Measurements from ENCODE around the gene FSTL4.
"Not testable (repeated sequence)": the region's sequence is repeated elsewhere in the genome, so short reads cannot be mapped to it uniquely, and the experiment has no call there.

FSTL4 gene

DNA sequence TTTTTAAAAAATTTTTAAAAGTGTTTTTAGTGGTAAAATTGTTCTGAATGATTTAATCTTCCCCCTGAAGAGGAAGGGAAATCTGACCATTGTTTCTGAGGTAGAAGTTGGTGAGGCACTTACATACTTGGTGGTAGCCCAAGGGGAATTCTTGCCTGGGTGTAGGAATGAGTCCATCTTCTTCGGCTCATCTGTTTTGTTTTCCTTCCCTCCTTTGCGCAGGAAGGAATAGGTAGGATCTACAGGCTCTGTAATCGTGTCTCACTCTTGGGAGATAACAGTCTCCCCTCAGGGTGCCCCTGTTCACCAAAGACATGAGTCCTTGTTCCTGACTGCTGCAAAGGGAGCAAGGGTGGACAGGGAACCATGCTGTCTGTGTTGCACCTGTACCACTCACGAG, 422.5 kb downstream of the FSTL4 start:
- Histone ChIP-seq H3K4me1 (ENCODE audit: insufficient read depth, poor library complexity, severe bottlenecking) (peaks cover 3% of the 10 kb centered on the region), H3K9me3 (ENCODE audit: severe bottlenecking) (no peaks in the 10 kb centered on the region), H3K27me3 (ENCODE audit: insufficient read depth, poor library complexity, severe bottlenecking) (no peaks in the 10 kb centered on the region), H3K27ac (ENCODE audit: poor library complexity, severe bottlenecking) (no peak overlapping the region), H3K4me3 (ENCODE audit: severe bottlenecking) (no peak overlapping the region), H3K36me3 (ENCODE audit: low read depth) (no peaks in the 10 kb centered on the region)
- no peak for DNase-seq (ENCODE audit: low spot score)
- TF ChIP-seq CTCF (IDR thresholded peaks at IDR 0.05; ENCODE audit: poor library complexity, severe bottlenecking): no peak
- ATAC-seq (ENCODE audit: low read depth): no peak

GRCh38 chr5:133179405-133179804, 432.9 kb downstream of the FSTL4 start:
- DNase-seq (ENCODE audit: low spot score): no peak
- no peak for ATAC-seq (ENCODE audit: low read depth)
- H3K4me3 ChIP-seq (ENCODE audit: severe bottlenecking): no peak overlapping the region
- H3K27ac ChIP-seq (ENCODE audit: poor library complexity, severe bottlenecking): no peak overlapping the region
- no peaks in the 10 kb centered on the region for H3K27me3 ChIP-seq (ENCODE audit: insufficient read depth, poor library complexity, severe bottlenecking)
- no peak for TF ChIP-seq CTCF (IDR thresholded peaks at IDR 0.05; ENCODE audit: poor library complexity, severe bottlenecking)
- no peaks in the 10 kb centered on the region for H3K4me1 ChIP-seq (ENCODE audit: insufficient read depth, poor library complexity, severe bottlenecking)
- no peaks in the 10 kb centered on the region for H3K9me3 ChIP-seq (ENCODE audit: severe bottlenecking)
- no peaks in the 10 kb centered on the region for H3K36me3 ChIP-seq (ENCODE audit: low read depth)

- not testable (repeated sequence) for H3K4me3 ChIP-seq (ENCODE audit: severe bottlenecking); H3K27me3 ChIP-seq (ENCODE audit: insufficient read depth, poor library complexity, severe bottlenecking); H3K27ac ChIP-seq (ENCODE audit: poor library complexity, severe bottlenecking); ATAC-seq (ENCODE audit: low read depth); H3K9me3 ChIP-seq (ENCODE audit: severe bottlenecking); H3K4me1 ChIP-seq (ENCODE audit: insufficient read depth, poor library complexity, severe bottlenecking); H3K36me3 ChIP-seq (ENCODE audit: low read depth); DNase-seq (ENCODE audit: low spot score)
Measured at GRCh38 chr5:133170756-133171387, 441.5 kb downstream of the FSTL4 start.

GRCh38 chr5:133164759-133165158, 447.6 kb downstream of the FSTL4 start:
- Histone ChIP-seq H3K9me3 (ENCODE audit: severe bottlenecking) (no peaks in the 10 kb centered on the region), H3K27ac (ENCODE audit: poor library complexity, severe bottlenecking) (no peak overlapping the region), H3K4me1 (ENCODE audit: insufficient read depth, poor library complexity, severe bottlenecking) (no peaks in the 10 kb centered on the region), H3K4me3 (ENCODE audit: severe bottlenecking) (no peak overlapping the region), H3K36me3 (ENCODE audit: low read depth) (no peaks in the 10 kb centered on the region), H3K27me3 (ENCODE audit: insufficient read depth, poor library complexity, severe bottlenecking) (no peaks in the 10 kb centered on the region)
- no peak for TF ChIP-seq CTCF (IDR thresholded peaks at IDR 0.05; ENCODE audit: poor library complexity, severe bottlenecking)
- ATAC-seq (ENCODE audit: low read depth) (no peak), DNase-seq (ENCODE audit: low spot score) (no peak)

- no peak overlapping the region for H3K4me3 ChIP-seq (ENCODE audit: severe bottlenecking)
- DNase-seq (ENCODE audit: low spot score): no peak
- no peaks in the 10 kb centered on the region for H3K4me1 ChIP-seq (ENCODE audit: insufficient read depth, poor library complexity, severe bottlenecking)
- no peak for ATAC-seq (ENCODE audit: low read depth)
- no peaks in the 10 kb centered on the region for H3K9me3 ChIP-seq (ENCODE audit: severe bottlenecking)
- no peaks in the 10 kb centered on the region for H3K36me3 ChIP-seq (ENCODE audit: low read depth)
- H3K27me3 ChIP-seq (ENCODE audit: insufficient read depth, poor library complexity, severe bottlenecking): no peaks in the 10 kb centered on the region
- no peak overlapping the region for H3K27ac ChIP-seq (ENCODE audit: poor library complexity, severe bottlenecking)
- TF ChIP-seq CTCF (IDR thresholded peaks at IDR 0.05; ENCODE audit: poor library complexity, severe bottlenecking): no peak
Measured at GRCh38 chr5:133163839-133164238, 448.5 kb downstream of the FSTL4 start.

Data from RWPE2 (cell line).